Endodermal cell (in vitro differentiated cells): ENCODE data around the gene BAZ2A. TPM values are rescaled to one million over a fixed set of nuclear protein-coding genes. Genes with fewer than 3 reads are reported as not detected.

Source experiments
- DNase-seq: peaks from one replicate; pipeline ENCODE4 v3.0.0-alpha.2; 2017
- H3K27ac ChIP-seq: 2 replicates; pipeline ENCODE4 v1.5.1; 2013; ENCODE audit warnings: mild to moderate bottlenecking, low read depth, low read length, moderate library complexity
- H3K27me3 ChIP-seq: 2 replicates; pipeline ENCODE4 v1.6.1; 2013; ENCODE audit warnings: mild to moderate bottlenecking, low read length, moderate library complexity; ENCODE audit not compliant: insufficient read depth, control insufficient read depth, poor library complexity, severe bottlenecking
- H3K36me3 ChIP-seq: 2 replicates; pipeline ENCODE4 v1.7.0; 2013; ENCODE audit warnings: mild to moderate bottlenecking, low read length, moderate library complexity; ENCODE audit not compliant: control insufficient read depth, insufficient read depth
- H3K4me1 ChIP-seq: one replicate; pipeline ENCODE4 v1.7.0; 2013; ENCODE audit warnings: low read length; ENCODE audit not compliant: control insufficient read depth, insufficient read depth
- H3K4me3 ChIP-seq: 2 replicates; pipeline ENCODE4 v1.5.1; 2013; ENCODE audit warnings: mild to moderate bottlenecking, low read length, moderate library complexity
- H3K9ac ChIP-seq: 2 replicates; pipeline ENCODE4 v1.6.1; 2013; ENCODE audit warnings: mild to moderate bottlenecking, low read length, moderate library complexity; ENCODE audit not compliant: poor library complexity, severe bottlenecking; ENCODE audit errors: extremely low read depth
- H3K9me3 ChIP-seq: 2 replicates; pipeline ENCODE4 v1.6.1; 2013; ENCODE audit warnings: mild to moderate bottlenecking, low read length, moderate library complexity; ENCODE audit not compliant: control insufficient read depth
- H3K27ac Mint-ChIP-seq: 2 replicates; pipeline ENCODE4 v1.8.0; 2020; ENCODE audit warnings: mixed read lengths
- H3K27me3 Mint-ChIP-seq: 2 replicates; pipeline ENCODE4 v1.8.0; 2021; ENCODE audit warnings: mild to moderate bottlenecking, mixed read lengths; ENCODE audit not compliant: insufficient read depth
- H3K36me3 Mint-ChIP-seq: 2 replicates; pipeline ENCODE4 v1.8.0; 2020; ENCODE audit warnings: low read depth, mixed read lengths
- H3K4me1 Mint-ChIP-seq: 2 replicates; pipeline ENCODE4 v1.8.0; 2020; ENCODE audit warnings: mixed read lengths
- H3K4me3 Mint-ChIP-seq: 2 replicates; pipeline ENCODE4 v1.8.0; 2020; ENCODE audit warnings: mild to moderate bottlenecking, moderate library complexity, mixed read lengths
- H3K9me3 Mint-ChIP-seq: 2 replicates; pipeline ENCODE4 v1.8.0; 2020; ENCODE audit warnings: mild to moderate bottlenecking, mixed read lengths
- WGBS, 2 experiments: methylation state at CpG; one replicate each; pipeline versions ENCODE4 v1.1.5 to v1.1.7; 2013; ENCODE audit warnings: missing lambda C conversion rate in 2 of 2, mixed read lengths in 1 of 2; ENCODE audit not compliant: insufficient coverage in 1 of 2, insufficient read length in 1 of 2; 5-methylcytosine and 5-hydroxymethylcytosine counted together
- total RNA-seq, 2 donors: library from RNA; stranded (reverse); fragmentation: NEBNext Ultra II Directional in 1 of 2; extraction: Animal tissue kit (Norgen Biotek cat#: 25700) in 1 of 2; gene quantifications; 2 replicates in 1 of 2; 3 replicates in 1 of 2; pipeline ENCODE4 v1.2.1, GENCODE V29; 2021
- TF ChIP-seq, protein P1 (sequence below): fragments of 200-600 bp; sonication (generic); conservative IDR thresholded peaks from 2 replicates; pipeline ENCODE4 v1.5.0; 2021; ENCODE audit warnings: antibody characterized with exemption, mild to moderate bottlenecking

BAZ2A gene
- total RNA-seq, 2 donors from 2014 or later: 125 to 137 TPM

DNA sequence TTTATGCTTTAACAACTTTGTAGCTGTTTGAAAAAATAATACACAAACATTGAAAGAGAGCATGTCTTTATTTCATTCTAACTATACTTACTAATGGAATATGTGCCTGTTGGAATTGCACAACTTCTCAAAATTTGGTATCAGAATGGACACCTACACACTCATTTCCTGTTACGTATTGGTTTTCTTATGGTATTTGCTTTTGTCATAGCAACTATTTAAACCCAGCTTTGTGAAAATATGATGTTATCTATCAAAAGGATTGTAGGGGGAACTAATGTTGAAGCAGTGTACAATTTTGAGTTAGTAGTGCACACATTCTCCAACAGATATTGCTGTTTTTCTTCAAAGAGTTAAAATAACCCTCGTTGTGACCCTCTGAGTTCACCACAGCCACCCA is 55.9 kb downstream of the BAZ2A start:
- Mint-ChIP-seq H3K27ac (no peak overlapping the region), H3K9me3 (no peaks in the 10 kb centered on the region), H3K4me3 (no peak overlapping the region), H3K36me3 (peaks cover 29% of the 10 kb centered on the region), H3K4me1 (no peaks in the 10 kb centered on the region), H3K27me3 (no peaks in the 10 kb centered on the region)
- H3K4me1 ChIP-seq: no peaks in the 10 kb centered on the region
- 100% methylated on average over 1 to 2 of the region's 2 CpGs for WGBS, 2 experiments
- TF ChIP-seq, protein P1, sequence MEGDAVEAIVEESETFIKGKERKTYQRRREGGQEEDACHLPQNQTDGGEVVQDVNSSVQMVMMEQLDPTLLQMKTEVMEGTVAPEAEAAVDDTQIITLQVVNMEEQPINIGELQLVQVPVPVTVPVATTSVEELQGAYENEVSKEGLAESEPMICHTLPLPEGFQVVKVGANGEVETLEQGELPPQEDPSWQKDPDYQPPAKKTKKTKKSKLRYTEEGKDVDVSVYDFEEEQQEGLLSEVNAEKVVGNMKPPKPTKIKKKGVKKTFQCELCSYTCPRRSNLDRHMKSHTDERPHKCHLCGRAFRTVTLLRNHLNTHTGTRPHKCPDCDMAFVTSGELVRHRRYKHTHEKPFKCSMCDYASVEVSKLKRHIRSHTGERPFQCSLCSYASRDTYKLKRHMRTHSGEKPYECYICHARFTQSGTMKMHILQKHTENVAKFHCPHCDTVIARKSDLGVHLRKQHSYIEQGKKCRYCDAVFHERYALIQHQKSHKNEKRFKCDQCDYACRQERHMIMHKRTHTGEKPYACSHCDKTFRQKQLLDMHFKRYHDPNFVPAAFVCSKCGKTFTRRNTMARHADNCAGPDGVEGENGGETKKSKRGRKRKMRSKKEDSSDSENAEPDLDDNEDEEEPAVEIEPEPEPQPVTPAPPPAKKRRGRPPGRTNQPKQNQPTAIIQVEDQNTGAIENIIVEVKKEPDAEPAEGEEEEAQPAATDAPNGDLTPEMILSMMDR: no peak
- H3K36me3 ChIP-seq: peaks cover 18% of the 10 kb centered on the region
- no peak overlapping the region for H3K4me3 ChIP-seq
- no peaks in the 10 kb centered on the region for H3K9me3 ChIP-seq
- H3K27ac ChIP-seq: no peak overlapping the region
- H3K27me3 ChIP-seq: no peaks in the 10 kb centered on the region
- H3K9ac ChIP-seq: no peak overlapping the region
- no peak for DNase-seq

DNA sequence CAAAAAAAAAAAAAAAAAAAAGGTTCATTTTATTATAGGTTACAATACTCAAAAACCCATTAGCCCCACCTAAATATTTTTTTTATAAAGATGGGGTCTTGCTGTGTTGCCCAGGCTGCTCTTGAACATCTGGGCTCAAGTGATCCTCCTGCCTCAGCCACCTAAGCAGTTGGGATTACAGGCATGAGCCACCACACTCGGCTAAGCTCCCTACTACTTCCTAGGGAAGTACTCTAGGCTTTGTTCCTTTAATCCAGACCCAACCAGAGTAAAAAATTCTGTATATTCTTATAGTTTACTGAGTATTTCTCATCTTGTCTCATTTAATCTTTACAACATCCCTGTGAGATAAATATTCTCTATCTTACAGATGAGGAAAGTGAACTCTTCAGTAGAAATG is 57.8 kb downstream of the BAZ2A start:
- 90% methylated on average over 1 of the region's 1 CpG; no CpG with 5 or more reads in 1 of the 2 experiments for WGBS, 2 experiments
- H3K27me3 Mint-ChIP-seq: no peaks in the 10 kb centered on the region

DNA sequence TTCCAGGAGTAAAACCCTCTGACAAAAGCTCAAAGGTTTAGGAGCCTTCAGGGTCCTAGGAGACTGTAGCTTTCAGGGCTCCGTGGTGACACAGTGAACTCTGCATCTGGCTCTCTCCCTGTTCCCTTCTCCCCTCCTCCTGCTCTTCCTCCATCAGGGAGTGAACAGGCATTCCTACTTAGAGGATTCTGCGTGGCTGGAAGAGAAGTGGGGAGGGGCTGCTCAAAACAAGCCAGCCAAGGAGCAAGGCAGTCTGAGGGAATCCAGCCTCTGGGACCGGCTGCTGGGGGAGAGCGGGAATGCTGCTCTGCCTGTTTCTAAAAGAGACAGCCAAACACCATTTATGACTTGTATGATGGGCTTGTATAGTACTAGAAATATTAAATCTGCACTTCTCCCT is 59.0 kb downstream of the BAZ2A start:
- H3K36me3 Mint-ChIP-seq: peaks cover 33% of the 10 kb centered on the region
- no peak overlapping the region for H3K27ac ChIP-seq
- no peaks in the 10 kb centered on the region for H3K27me3 ChIP-seq
- H3K9me3 ChIP-seq: no peaks in the 10 kb centered on the region
- H3K9me3 Mint-ChIP-seq: no peaks in the 10 kb centered on the region
- TF ChIP-seq, protein P1: no peak
- no peaks in the 10 kb centered on the region for H3K27me3 Mint-ChIP-seq
- no peaks in the 10 kb centered on the region for H3K4me1 ChIP-seq
- no peak overlapping the region for H3K27ac Mint-ChIP-seq
- no peak overlapping the region for H3K9ac ChIP-seq
- H3K4me3 ChIP-seq: no peak overlapping the region
- peaks cover 12% of the 10 kb centered on the region for H3K36me3 ChIP-seq
- H3K4me3 Mint-ChIP-seq: no peak overlapping the region
- no peak for DNase-seq
- 77% methylated on average over 4 of the region's 4 CpGs; no CpG with 5 or more reads in 1 of the 2 experiments for WGBS, 2 experiments
- H3K4me1 Mint-ChIP-seq: no peaks in the 10 kb centered on the region

More for the DNA sequence above, 57.8 kb downstream of the BAZ2A start:
- no peak for DNase-seq
- Mint-ChIP-seq H3K9me3 (no peaks in the 10 kb centered on the region), H3K27ac (no peak overlapping the region), H3K4me3 (no peak overlapping the region), H3K4me1 (no peaks in the 10 kb centered on the region), H3K36me3 (peaks cover 36% of the 10 kb centered on the region)
- no peak overlapping the region for H3K4me3 ChIP-seq
- H3K4me1 ChIP-seq: no peaks in the 10 kb centered on the region
- no peaks in the 10 kb centered on the region for H3K9me3 ChIP-seq
- H3K27me3 ChIP-seq: no peaks in the 10 kb centered on the region
- peaks cover 12% of the 10 kb centered on the region for H3K36me3 ChIP-seq
- TF ChIP-seq, protein P1: no peak
- no peak overlapping the region for H3K9ac ChIP-seq
- H3K27ac ChIP-seq: no peak overlapping the region
